ENCODE results near the gene HOGA1. TPM values are rescaled to one million over a fixed set of nuclear protein-coding genes. Genes with fewer than 3 reads are reported as not detected.

The HOGA1 gene
- total and polyA plus RNA-seq, 4 donors, result 21.7 to 31.4 (median 22.8) TPM

- no peak for DNase-seq (ENCODE audit: low spot score)
- peaks cover 3 to 23% (median 19%) of the 10 kb centered on the region in 4 donors for H3K4me1 ChIP-seq (ENCODE audit: control insufficient read depth in 4 of 4, insufficient read depth in 4 of 4, low read length in 3 of 4)
- H3K9ac ChIP-seq (ENCODE audit: low read depth in 1 of 2, low read length in 2 of 2), result no peak overlapping the region
- no peaks in the 10 kb centered on the region for H3K27me3 ChIP-seq (ENCODE audit: control insufficient read depth in 4 of 4, insufficient read depth in 4 of 4, low read length in 3 of 4)
- 93% methylated on average over 9 of the region's 9 CpGs for WGBS
- H3K9me3 ChIP-seq (ENCODE audit: control insufficient read depth in 4 of 4, low read length in 3 of 4), result no peaks in the 10 kb centered on the region
- no peak overlapping the region for H3K27ac ChIP-seq (ENCODE audit: low read depth in 1 of 2, low read length in 2 of 2)
- no peaks in the 10 kb centered on the region for H3K36me3 ChIP-seq (ENCODE audit: control insufficient read depth in 4 of 4, insufficient read depth in 3 of 4, low read depth in 1 of 4, low read length in 3 of 4)
- H3K4me3 ChIP-seq (ENCODE audit: low read depth in 1 of 3, low read length in 3 of 3), result no peak overlapping the region
- TF ChIP-seq HNF4G (IDR thresholded peaks at IDR 0.05), result no peak
Observed at GRCh38 chr10:97580421-97581367, 3.5 kb upstream of the HOGA1 start.

GRCh38 chr10:97582169-97582568 lies 2.0 kb upstream of the HOGA1 start:
- Histone ChIP-seq H3K4me1 (ENCODE audit: control insufficient read depth in 4 of 4, insufficient read depth in 4 of 4, low read length in 3 of 4) (peaks cover 3 to 34% (median 30%) of the 10 kb centered on the region in 4 donors), H3K27ac (ENCODE audit: low read depth in 1 of 2, low read length in 2 of 2) (no peak overlapping the region), H3K36me3 (ENCODE audit: control insufficient read depth in 4 of 4, insufficient read depth in 3 of 4, low read depth in 1 of 4, low read length in 3 of 4) (no peaks in the 10 kb centered on the region), H3K9me3 (ENCODE audit: control insufficient read depth in 4 of 4, low read length in 3 of 4) (no peaks in the 10 kb centered on the region), H3K27me3 (ENCODE audit: control insufficient read depth in 4 of 4, insufficient read depth in 4 of 4, low read length in 3 of 4) (no peaks in the 10 kb centered on the region), H3K4me3 (ENCODE audit: low read depth in 1 of 3, low read length in 3 of 3) (no peak overlapping the region), H3K9ac (ENCODE audit: low read depth in 1 of 2, low read length in 2 of 2) (no peak overlapping the region)
- 95% methylated on average over 8 of the region's 8 CpGs for WGBS
- DNase-seq (ENCODE audit: low spot score), result no peak
- TF ChIP-seq EGR1 (IDR thresholded peaks at IDR 0.05; ENCODE audit: low read depth in 2 of 2), result no peak
- no peak for TF ChIP-seq FOXA1 (IDR thresholded peaks at IDR 0.05)
- TF ChIP-seq CTCF (IDR thresholded peaks at IDR 0.05; ENCODE audit: low read depth, low read length, missing input control), result no peak
- no peak for TF ChIP-seq RAD21 (IDR thresholded peaks at IDR 0.05)
- no peak for TF ChIP-seq TAF1 (conservative IDR thresholded peaks at IDR 0.05)
- TF ChIP-seq ZBTB33 (IDR thresholded peaks at IDR 0.05), result no peak
- no peak for TF ChIP-seq REST (IDR thresholded peaks at IDR 0.05)

Measured in liver (tissue), 9 donors.